AG09309 (cell line): ENCODE measurements around the gene LDB2.

Source experiments
- DNase-seq: peaks from one replicate; pipeline ENCODE4 v3.0.0-alpha.2; 2010; ENCODE audit warnings: low read depth
- H3K4me3 ChIP-seq: 2 replicates; pipeline ENCODE4 v1.5.1; 2011; ENCODE audit warnings: mild to moderate bottlenecking, low read depth, low read length, moderate library complexity; ENCODE audit not compliant: control insufficient read depth
- TF ChIP-seq, protein P1 (sequence below): IDR thresholded peaks from 2 replicates; pipeline ENCODE4 v1.5.1; 2011; ENCODE audit warnings: mild to moderate bottlenecking, low read depth, low read length, inconsistent platforms; ENCODE audit not compliant: insufficient read depth, control insufficient read depth; ENCODE audit errors: missing control alignments

The LDB2 gene

DNA sequence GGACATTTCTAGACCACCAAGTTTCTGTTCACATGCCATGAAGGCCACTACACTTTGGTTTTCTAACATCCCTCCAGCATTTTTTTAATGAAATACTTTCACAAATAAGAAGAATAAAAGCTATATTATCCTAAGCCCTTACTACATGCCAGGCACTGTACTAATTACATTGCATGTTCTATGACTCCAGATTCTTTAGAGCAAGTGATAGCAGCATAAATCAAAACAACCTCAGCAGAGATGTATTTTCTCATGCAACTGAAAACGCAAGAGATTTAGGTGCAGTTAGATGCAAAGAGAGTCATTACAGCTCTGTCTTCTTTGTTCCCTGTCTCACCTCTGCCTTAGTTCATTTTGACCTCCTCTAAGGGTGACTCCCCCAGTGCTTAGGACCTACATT, 230.0 kb downstream of the LDB2 start:
- DNase-seq: no peak

DNA sequence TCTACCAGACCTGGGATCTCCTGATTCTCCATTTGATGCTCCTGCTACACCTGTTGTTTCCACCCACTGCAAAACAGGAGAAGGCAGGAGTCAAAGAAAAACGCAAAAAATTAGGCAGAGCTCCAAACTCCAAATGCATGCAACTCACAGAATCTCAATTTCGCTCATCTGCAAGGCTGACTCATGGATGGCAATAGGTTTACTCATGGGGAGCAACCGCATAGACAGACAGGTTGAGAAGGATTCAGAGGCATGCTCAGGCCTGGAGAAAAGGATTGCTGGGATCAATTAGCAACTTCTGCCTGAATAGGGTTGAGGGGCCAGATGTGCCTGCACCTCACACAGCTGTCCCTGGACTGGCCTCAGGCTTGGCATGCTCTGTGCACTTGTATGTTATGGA, 231.0 kb downstream of the LDB2 start:
- H3K4me3 ChIP-seq: no peak overlapping the region
- TF ChIP-seq, protein P1, sequence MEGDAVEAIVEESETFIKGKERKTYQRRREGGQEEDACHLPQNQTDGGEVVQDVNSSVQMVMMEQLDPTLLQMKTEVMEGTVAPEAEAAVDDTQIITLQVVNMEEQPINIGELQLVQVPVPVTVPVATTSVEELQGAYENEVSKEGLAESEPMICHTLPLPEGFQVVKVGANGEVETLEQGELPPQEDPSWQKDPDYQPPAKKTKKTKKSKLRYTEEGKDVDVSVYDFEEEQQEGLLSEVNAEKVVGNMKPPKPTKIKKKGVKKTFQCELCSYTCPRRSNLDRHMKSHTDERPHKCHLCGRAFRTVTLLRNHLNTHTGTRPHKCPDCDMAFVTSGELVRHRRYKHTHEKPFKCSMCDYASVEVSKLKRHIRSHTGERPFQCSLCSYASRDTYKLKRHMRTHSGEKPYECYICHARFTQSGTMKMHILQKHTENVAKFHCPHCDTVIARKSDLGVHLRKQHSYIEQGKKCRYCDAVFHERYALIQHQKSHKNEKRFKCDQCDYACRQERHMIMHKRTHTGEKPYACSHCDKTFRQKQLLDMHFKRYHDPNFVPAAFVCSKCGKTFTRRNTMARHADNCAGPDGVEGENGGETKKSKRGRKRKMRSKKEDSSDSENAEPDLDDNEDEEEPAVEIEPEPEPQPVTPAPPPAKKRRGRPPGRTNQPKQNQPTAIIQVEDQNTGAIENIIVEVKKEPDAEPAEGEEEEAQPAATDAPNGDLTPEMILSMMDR: no peak
- peak; percentile 75 for DNase-seq

More for the DNA sequence above, 230.0 kb downstream of the LDB2 start:
- TF ChIP-seq, protein P1: no peak
- no peak overlapping the region for H3K4me3 ChIP-seq

DNA sequence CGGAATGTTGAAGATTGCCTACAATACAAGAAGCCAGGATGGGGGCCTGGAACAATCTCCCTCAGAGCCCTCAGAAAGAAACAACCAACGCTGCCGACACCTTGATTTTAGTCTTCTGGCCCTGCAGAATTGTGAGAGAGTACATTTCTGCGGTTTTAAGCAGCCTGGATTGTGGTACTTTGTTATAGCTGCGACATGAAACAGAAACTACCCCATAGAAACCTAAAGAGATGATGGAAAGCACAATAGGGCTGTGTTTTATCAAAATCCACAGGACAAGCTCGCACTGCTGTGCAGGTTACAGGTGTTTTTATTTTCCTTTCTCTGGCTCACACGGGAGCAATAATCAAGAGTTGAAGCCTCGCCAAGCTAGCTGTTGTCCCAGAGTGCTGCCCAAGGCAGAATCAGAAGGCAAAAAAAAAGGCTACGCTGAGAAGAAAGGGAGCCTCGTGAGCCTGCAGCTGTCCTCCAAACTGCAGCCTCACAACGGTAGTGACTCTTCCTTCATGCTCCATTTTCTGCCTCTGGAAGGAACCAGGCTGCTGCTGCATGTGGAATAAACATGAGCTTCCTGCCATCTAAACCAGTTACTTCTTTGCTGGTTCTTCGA, 232.4 kb downstream of the LDB2 start:
- no peak for DNase-seq
- H3K4me3 ChIP-seq: no peak overlapping the region
- TF ChIP-seq, protein P1: no peak

DNA sequence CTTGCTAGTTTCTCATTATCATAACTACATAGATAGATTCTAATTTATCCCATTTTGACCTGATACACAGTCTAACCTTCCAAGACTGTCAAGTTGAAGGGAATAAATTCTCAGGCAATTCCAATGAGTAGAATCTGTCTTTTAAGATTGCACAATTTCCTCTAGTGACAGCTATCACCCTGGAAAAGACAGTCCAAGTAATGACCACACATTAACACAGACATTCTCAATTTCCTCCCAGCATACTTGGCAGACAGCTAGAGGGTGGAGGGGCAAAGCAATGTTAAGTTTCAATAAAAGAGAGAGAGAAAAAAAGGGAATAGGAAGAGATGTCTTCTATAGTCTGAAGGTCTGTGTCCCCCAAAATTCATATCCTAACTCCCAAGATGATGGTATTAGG, 234.7 kb downstream of the LDB2 start:
- DNase-seq: no peak
- H3K4me3 ChIP-seq: no peak overlapping the region
- TF ChIP-seq, protein P1: no peak

DNA sequence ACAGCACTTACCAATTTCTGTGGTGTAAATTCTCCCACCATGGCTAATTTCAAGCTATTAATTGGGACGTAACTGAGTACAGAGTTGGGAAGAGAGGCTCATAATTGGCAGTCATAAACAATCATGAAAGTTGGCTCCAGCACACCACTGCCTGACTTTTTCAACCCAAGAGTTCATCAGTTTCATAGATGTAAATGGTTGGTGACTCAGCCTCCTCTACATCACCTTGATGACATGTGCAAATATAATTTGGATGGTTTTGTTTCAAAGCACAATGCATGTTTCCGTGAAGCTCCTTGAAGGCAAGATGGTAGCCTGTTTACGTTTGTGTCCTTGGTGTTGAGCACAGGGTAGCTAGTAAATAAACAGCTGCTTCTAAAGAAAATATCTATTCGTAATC, 235.1 kb downstream of the LDB2 start:
- DNase-seq: no peak
- no peak overlapping the region for H3K4me3 ChIP-seq
- TF ChIP-seq, protein P1: no peak

DNA sequence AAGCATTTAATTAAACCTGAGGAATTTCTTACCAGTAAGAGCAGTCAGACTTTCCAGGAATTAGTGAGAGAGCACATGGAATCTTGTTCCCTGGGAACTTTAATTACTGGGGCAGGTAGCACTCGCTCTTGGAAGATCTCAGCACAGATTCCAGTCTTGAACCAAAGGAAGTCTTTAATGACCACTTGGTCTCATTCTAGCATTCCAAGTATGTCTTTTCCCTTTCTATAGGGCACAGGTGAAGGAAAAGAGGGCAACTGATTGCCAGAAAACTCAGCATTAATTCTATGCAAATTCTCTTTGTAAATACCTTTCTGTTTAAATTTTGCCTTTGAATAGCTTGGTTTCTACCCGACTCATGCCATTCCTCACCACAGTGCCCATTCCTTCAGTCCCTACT, 236.6 kb downstream of the LDB2 start:
- DNase-seq: no peak
- TF ChIP-seq, protein P1: no peak
- no peak overlapping the region for H3K4me3 ChIP-seq
